Osteoblast (primary cell): ENCODE data around the gene PGM3. TPM values are rescaled to one million over a fixed set of nuclear protein-coding genes. Genes with fewer than 3 reads are reported as not detected.
A peak's percentile ranks its signal among the peaks of the same experiment; 100 is the strongest.

Experiments
- DNase-seq: peaks from one replicate; pipeline ENCODE4 v3.0.0; 2011; ENCODE audit warnings: low spot score, mixed read lengths; ENCODE audit not compliant: insufficient read length; ENCODE audit errors: missing footprints
- H2AFZ ChIP-seq: 2 replicates; pipeline ENCODE4 v1.6.0; 2011; ENCODE audit warnings: mild to moderate bottlenecking, low read length
- H3K27ac ChIP-seq: 2 replicates; pipeline ENCODE4 v1.5.1; 2011; ENCODE audit warnings: mild to moderate bottlenecking, low read depth, low read length, moderate library complexity
- H3K27me3 ChIP-seq: 2 replicates; pipeline ENCODE4 v1.6.0; 2012; ENCODE audit warnings: mild to moderate bottlenecking, control low read depth, inconsistent platforms, low read length, moderate library complexity; ENCODE audit not compliant: insufficient read depth
- H3K36me3 ChIP-seq: 2 replicates; pipeline ENCODE4 v1.5.1; 2011; ENCODE audit warnings: mild to moderate bottlenecking, low read length, control low read depth, moderate library complexity; ENCODE audit not compliant: insufficient read depth
- H3K4me1 ChIP-seq: 2 replicates; pipeline ENCODE4 v1.5.1; 2011; ENCODE audit warnings: mild to moderate bottlenecking, low read length, control low read depth, moderate library complexity; ENCODE audit not compliant: insufficient read depth
- H3K4me2 ChIP-seq: 2 replicates; pipeline ENCODE4 v1.6.0; 2011; ENCODE audit warnings: mild to moderate bottlenecking, low read length; ENCODE audit not compliant: insufficient read depth
- H3K4me3 ChIP-seq: fragments of 200-600 bp; sonication (generic); 3 replicates; pipeline ENCODE4 v1.5.1; 2012; ENCODE audit warnings: mild to moderate bottlenecking, low read length, inconsistent platforms; ENCODE audit not compliant: insufficient read depth
- H3K79me2 ChIP-seq: 2 replicates; pipeline ENCODE4 v1.6.0; 2012; ENCODE audit warnings: mild to moderate bottlenecking, low read length, control low read depth, inconsistent platforms; ENCODE audit not compliant: insufficient read depth
- H3K9me3 ChIP-seq: 2 replicates; pipeline ENCODE4 v1.5.1; 2011; ENCODE audit warnings: low read depth, low read length, control low read depth
- H4K20me1 ChIP-seq: 2 replicates; pipeline ENCODE4 v1.6.0; 2012; ENCODE audit warnings: mild to moderate bottlenecking, low read length, control low read depth; ENCODE audit not compliant: insufficient read depth
- total RNA-seq: library from RNA; depleted of rRNA; stranded (reverse); fragments of >200 nt; gene quantifications from 2 replicates; pipeline ENCODE4 v1.2.3, GENCODE V29; 2012
- TF ChIP-seq, protein P1 (sequence below): IDR thresholded peaks from 2 replicates; pipeline ENCODE4 v1.5.1; 2011; ENCODE audit warnings: mild to moderate bottlenecking, low read depth, low read length, moderate library complexity; ENCODE audit errors: extremely low read depth

Gene PGM3
- total RNA-seq, 1 donor = 93.0 TPM

DNA sequence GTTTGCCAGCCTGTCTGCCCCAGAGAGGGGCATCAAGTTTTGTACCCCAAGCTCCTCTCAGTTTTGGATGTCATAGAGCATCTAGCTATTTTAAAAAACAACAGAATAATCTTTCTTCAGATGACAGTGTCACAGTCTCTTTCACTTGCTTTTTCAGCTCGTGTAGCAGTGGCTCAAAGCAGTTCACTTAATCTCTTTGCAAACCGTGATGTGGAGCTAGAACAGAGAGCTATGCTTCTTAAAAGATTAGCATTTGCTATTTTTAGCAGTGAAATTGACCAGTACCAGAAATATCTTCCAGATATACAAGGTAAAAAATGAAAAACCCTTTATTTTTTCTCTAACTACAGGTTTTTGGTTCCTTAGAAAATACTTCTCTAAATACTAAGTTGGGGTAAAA, 37.3 kb downstream of the PGM3 start:
- Histone ChIP-seq H3K27me3 (no peaks in the 10 kb centered on the region), H3K27ac (no peak overlapping the region), H4K20me1 (no peaks in the 10 kb centered on the region), H3K36me3 (peaks cover 31% of the 10 kb centered on the region), H3K4me2 (no peak overlapping the region), H3K79me2 (no peaks in the 10 kb centered on the region), H3K4me3 (no peak overlapping the region), H3K4me1 (peaks cover 4% of the 10 kb centered on the region), H3K9me3 (no peaks in the 10 kb centered on the region), H2AFZ (no peak overlapping the region)
- DNase-seq = no peak
- TF ChIP-seq, protein P1, sequence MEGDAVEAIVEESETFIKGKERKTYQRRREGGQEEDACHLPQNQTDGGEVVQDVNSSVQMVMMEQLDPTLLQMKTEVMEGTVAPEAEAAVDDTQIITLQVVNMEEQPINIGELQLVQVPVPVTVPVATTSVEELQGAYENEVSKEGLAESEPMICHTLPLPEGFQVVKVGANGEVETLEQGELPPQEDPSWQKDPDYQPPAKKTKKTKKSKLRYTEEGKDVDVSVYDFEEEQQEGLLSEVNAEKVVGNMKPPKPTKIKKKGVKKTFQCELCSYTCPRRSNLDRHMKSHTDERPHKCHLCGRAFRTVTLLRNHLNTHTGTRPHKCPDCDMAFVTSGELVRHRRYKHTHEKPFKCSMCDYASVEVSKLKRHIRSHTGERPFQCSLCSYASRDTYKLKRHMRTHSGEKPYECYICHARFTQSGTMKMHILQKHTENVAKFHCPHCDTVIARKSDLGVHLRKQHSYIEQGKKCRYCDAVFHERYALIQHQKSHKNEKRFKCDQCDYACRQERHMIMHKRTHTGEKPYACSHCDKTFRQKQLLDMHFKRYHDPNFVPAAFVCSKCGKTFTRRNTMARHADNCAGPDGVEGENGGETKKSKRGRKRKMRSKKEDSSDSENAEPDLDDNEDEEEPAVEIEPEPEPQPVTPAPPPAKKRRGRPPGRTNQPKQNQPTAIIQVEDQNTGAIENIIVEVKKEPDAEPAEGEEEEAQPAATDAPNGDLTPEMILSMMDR = no peak

DNA sequence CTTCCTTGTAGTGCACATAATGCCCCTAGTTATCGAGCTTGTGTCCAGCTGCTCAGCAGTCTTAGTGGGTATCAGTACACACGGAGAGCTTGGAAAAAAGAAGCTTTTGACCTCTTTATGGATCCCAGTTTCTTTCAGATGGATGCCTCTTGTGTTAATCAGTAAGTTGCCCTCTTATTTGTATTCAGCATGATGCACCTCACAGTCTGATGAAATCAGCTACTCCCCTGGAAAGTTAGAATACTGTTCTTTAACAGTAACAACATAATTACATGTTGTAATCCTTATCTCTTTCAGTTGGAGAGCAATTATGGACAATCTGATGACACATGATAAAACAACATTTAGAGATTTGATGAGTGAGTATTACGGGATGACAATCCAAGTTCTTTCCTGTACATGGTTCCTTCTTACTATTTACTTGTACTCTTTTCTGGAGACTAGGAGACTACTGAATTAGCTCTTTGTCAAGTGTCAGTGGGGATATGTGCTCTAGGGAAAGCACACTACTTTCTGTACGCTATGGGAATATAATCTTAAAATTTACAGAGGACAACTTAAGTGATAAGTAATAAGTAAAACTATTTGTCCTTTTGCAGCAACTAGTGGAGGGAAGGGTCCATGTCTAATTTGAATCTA, 39.1 kb downstream of the PGM3 start:
- H3K4me2 ChIP-seq = no peak overlapping the region
- H3K4me1 ChIP-seq = peaks cover 4% of the 10 kb centered on the region
- no peaks in the 10 kb centered on the region for H3K27me3 ChIP-seq
- H3K9me3 ChIP-seq = no peaks in the 10 kb centered on the region
- TF ChIP-seq, protein P1 = no peak
- peaks cover 21% of the 10 kb centered on the region for H3K36me3 ChIP-seq
- DNase-seq = peak; percentile 51
- H3K4me3 ChIP-seq = no peak overlapping the region
- H4K20me1 ChIP-seq = no peaks in the 10 kb centered on the region
- H3K79me2 ChIP-seq = no peaks in the 10 kb centered on the region
- H3K27ac ChIP-seq = no peak overlapping the region
- H2AFZ ChIP-seq = no peak overlapping the region

DNA sequence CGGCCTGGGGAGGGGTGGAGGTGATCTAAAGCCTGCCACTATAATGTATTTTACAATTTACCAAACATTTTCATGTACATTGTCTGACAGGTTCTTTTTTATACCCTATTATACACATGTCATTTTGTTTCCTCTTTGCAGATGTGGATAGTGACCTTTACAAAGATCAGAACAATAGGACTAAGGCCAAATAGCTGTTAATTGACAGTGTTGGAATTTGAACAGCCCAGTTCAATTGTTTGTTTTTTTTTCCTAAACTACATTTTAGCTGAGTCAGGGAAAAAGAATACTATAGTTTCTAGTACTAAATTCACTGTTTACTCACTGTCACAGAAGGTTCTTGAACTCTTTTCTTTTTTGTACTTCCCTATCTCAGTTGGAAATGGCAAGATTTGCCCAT, 40.2 kb downstream of the PGM3 start:
- peaks cover 4% of the 10 kb centered on the region for H3K4me1 ChIP-seq
- H3K36me3 ChIP-seq = peaks cover 18% of the 10 kb centered on the region
- no peak overlapping the region for H2AFZ ChIP-seq
- DNase-seq = no peak
- no peak overlapping the region for H3K4me3 ChIP-seq
- no peaks in the 10 kb centered on the region for H4K20me1 ChIP-seq
- H3K79me2 ChIP-seq = no peaks in the 10 kb centered on the region
- H3K27ac ChIP-seq = no peak overlapping the region
- no peak overlapping the region for H3K4me2 ChIP-seq
- H3K27me3 ChIP-seq = no peaks in the 10 kb centered on the region
- H3K9me3 ChIP-seq = no peaks in the 10 kb centered on the region
- TF ChIP-seq, protein P1 = no peak

DNA sequence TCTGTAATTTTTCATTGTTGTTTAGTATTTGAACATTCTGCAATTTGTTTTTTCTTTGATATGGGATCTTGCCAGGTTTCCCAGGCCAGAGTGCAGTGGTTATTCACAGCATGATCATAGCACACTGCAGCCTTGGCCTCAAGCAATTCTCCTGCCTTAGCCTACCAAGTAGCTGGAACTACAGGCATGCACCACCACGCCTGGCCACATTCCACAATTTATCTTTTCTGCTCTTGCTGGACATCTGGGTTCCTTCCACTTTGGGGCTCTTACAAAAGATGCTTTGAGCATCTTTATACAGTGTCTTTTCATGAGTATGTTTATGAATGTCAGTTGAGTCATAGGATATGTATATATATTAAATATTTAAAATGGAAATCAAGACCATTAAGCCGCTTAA, 42.0 kb downstream of the PGM3 start:
- H3K36me3 ChIP-seq = peaks cover 10% of the 10 kb centered on the region
- no peak for DNase-seq
- no peaks in the 10 kb centered on the region for H3K27me3 ChIP-seq
- H3K79me2 ChIP-seq = no peaks in the 10 kb centered on the region
- H3K4me1 ChIP-seq = peaks cover 4% of the 10 kb centered on the region
- no peak overlapping the region for H2AFZ ChIP-seq
- no peak overlapping the region for H3K4me3 ChIP-seq
- no peak overlapping the region for H3K4me2 ChIP-seq
- no peaks in the 10 kb centered on the region for H4K20me1 ChIP-seq
- no peaks in the 10 kb centered on the region for H3K9me3 ChIP-seq
- TF ChIP-seq, protein P1 = no peak
- H3K27ac ChIP-seq = no peak overlapping the region
